GM21528 (cell line): ENCODE results near the gene VEGFC.

Experiments used
- ATAC-seq: cut with Tn5 transposase; IDR thresholded peaks from one replicate; pipeline ENCODE4 v1.9.1; 2021; ENCODE audit warnings: mild to moderate bottlenecking, moderate library complexity; ENCODE audit not compliant: unreplicated experiment, low FRiP score

Gene VEGFC

GRCh38 chr4:176767183-176767582 lies 25.5 kb downstream of the VEGFC start:
- no peak for ATAC-seq

GRCh38 chr4:176762661-176763308 lies 29.9 kb downstream of the VEGFC start:
- no peak for ATAC-seq

GRCh38 chr4:176761872-176762271 lies 30.9 kb downstream of the VEGFC start:
- ATAC-seq: no peak

- ATAC-seq: no peak
Observed at GRCh38 chr4:176760471-176760870, 32.3 kb downstream of the VEGFC start.

- ATAC-seq: no peak
Observed at GRCh38 chr4:176758731-176759130, 34.0 kb downstream of the VEGFC start.

GRCh38 chr4:176758323-176758722 lies 34.4 kb downstream of the VEGFC start:
- no peak for ATAC-seq

- ATAC-seq: no peak
Observed at GRCh38 chr4:176755613-176756012, 37.1 kb downstream of the VEGFC start.

GRCh38 chr4:176755001-176755400 lies 37.7 kb downstream of the VEGFC start:
- no peak for ATAC-seq

- no peak for ATAC-seq
Observed at GRCh38 chr4:176753049-176753448, 39.7 kb downstream of the VEGFC start.

DNA sequence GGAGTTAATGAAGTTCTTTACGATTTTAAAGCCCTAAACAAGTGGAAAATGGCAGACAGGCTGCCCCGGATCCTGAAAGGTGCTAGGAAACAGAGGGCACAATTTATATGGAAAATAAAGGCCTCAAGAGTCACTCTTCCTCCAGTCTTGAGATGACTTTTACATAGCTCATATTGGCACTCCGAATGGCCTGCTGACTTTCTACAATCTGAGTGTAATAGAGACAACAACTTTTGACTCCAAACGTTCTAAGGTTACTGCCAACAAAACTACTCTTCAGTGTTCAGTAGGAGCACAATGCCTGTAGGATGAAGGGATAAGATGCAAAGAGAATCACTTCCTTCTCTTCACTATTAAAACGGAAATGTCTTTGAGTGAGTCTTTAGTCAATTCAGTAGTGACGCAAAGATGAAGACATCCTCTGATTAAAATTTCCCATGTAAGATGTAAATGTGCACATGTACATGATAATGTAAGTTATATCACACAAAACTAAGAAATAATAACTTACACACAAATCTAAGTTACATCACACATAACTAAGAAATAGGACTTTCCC lies 40.5 kb downstream of the VEGFC start:
- no peak for ATAC-seq

GRCh38 chr4:176751061-176751460 lies 41.7 kb downstream of the VEGFC start:
- ATAC-seq: no peak

DNA sequence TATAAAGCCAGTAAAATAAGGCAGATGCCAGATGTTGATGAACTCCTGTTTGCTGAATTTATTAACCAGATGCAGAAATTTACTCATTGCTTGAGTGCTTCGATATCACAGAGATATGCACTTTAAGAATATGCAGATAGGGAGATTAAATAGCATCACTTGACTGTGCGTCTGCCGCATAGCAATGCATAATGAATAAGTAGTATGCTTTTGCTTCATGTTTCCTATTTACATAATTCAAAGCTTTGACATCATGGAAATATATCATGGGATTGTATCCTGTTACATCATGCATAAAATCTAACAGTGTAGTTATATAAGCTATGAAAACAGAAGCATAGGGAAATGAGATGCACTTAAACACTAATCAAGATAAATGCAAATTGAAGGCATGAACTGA lies 45.9 kb downstream of the VEGFC start:
- no peak for ATAC-seq

GRCh38 chr4:176745902-176746301 lies 46.8 kb downstream of the VEGFC start:
- ATAC-seq: no peak

GRCh38 chr4:176744091-176744490 lies 48.6 kb downstream of the VEGFC start:
- ATAC-seq: no peak

GRCh38 chr4:176742211-176742610 lies 50.5 kb downstream of the VEGFC start:
- ATAC-seq: no peak

DNA sequence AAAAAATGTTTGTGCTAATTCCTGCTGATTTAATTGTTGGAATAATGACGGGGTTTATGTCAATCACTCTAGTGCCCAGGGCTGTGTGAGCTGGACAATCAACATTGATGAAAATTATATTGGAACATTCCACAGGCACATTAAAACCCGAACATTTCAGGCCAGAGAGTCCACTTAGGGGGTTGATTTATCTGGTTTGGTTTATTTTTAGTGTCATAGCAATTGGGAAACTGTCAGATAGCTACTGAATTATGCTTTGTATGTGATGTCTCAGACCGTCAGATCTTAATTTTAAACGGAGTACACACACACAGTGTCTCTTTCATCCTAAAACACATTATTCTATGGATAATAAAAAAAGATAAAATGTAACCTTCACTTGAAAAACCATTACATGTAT lies 51.5 kb downstream of the VEGFC start:
- ATAC-seq: no peak

GRCh38 chr4:176735300-176735699 lies 57.4 kb downstream of the VEGFC start:
- no peak for ATAC-seq

DNA sequence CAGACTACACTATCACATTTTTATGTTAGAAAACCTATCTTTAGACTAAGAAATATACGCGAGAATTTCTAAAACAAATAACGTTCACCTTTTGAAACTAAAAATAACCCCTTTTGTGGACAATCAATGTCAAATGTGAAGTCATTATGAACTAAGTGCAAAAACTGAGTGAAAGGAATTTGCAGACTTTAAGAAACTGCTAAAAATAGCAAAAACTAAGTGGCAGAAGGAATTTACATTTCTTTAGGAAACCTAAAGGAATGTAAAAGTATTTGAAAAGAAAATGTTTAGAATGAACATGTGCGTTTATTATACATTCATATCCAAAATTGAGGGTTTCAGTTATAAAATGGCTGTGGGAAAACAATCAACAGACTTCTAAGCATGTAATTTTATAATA lies 58.3 kb downstream of the VEGFC start:
- ATAC-seq: no peak

- no peak for ATAC-seq
Observed at GRCh38 chr4:176729489-176729888, 63.2 kb downstream of the VEGFC start.

DNA sequence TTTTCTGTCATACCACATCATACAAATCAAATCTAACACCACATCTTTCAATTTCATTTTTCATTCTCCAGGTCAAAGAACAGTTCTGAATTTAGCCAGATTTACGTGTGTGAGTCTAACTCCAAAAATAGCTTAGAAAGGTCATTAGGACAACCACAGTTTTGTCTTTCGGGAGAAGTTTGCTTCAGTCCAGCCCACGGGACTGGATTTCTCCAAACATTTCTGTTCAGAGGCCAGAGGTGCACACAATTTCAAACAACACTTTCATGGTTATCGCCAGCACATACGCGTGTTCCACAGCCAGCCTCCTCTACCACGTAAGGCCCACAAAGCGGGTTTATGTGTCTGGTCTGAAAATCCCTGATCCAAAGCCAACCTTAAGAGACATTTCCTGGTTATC lies 65.9 kb downstream of the VEGFC start:
- no peak for ATAC-seq

DNA sequence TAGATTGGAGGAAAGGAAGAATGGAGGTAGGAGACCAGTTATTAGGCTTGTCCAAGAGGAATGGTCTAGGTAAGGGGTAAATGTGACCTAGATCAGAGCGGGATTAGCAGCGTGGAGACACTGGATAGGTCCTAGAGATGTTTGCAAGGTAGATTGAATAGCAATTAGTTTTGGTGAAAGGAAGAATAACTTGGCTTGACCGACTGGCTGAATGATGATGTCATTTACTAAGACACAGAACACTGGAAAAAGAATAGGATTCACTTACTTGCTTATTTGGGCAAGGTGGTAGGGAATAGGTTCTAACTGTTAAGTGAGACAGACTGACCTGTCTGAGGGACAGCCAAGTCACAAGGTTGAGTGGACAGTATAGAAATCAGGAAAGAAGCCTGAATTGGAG lies 71.3 kb downstream of the VEGFC start:
- no peak for ATAC-seq

DNA sequence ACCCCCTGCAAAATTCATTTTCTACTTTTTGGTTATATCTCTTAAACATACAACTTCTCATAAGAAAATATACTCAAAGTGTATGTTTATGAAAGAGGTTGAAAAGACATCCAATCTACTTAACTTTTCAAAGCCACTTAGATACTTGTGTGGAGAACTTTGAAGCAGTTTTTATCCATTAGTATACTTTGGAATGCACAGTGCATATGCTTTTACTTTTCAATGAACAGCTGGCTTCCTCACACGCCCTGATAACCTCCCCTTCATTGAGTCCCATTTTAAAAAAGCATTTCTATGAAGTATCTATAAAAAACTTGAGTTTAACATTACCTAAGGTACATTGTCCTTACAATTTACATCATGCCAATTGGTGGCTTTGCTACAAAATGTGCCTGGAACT lies 73.8 kb downstream of the VEGFC start:
- no peak for ATAC-seq

DNA sequence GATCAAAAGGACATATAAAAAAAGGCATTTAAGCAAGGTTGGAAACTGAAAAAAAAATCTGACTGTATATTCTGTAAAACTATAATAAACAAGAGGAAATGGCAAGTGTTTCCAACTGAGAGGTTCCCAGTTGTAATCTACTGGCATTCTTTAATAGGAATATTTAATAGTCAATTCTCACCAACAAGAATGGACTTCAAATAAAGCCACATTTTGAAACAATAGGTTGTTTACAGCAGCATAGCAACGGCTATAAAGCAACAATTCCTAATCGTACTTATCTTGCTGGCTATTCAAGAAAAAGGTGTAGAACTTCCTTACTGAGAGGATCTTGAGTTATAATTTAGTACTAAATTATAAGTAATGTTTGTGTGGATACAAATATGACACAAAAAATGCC lies 75.5 kb downstream of the VEGFC start:
- no peak for ATAC-seq
